Panc1 (cell line): Measurements from ENCODE around the gene RGP1.

Experiments used
- POLR2AphosphoS5 ChIP-seq: IDR thresholded peaks from 2 replicates; pipeline ENCODE4 v1.6.1; 2012; ENCODE audit warnings: mild to moderate bottlenecking, low read depth, low read length, moderate library complexity
- SIN3A ChIP-seq: IDR thresholded peaks from 2 replicates; pipeline ENCODE4 v1.6.1; 2012; ENCODE audit warnings: low read depth, mild to moderate bottlenecking, low read length, moderate library complexity, borderline replicate concordance; ENCODE audit not compliant: insufficient read depth
- TF ChIP-seq, protein P1 (sequence below): fragments of 450-650 bp; IDR thresholded peaks from 2 replicates; pipeline ENCODE4 v1.5.1; 2017; ENCODE audit warnings: mild to moderate bottlenecking
- TF ChIP-seq, protein P2 (sequence below), 2 experiments: IDR thresholded peaks; 2 replicates each; pipeline ENCODE4 v1.6.1; 2011 to 2012; ENCODE audit warnings: low read depth in 2 of 2, control low read depth in 1 of 2, low read length in 1 of 2, mild to moderate bottlenecking in 1 of 2, moderate library complexity in 1 of 2; ENCODE audit not compliant: insufficient read depth in 1 of 2

DNA sequence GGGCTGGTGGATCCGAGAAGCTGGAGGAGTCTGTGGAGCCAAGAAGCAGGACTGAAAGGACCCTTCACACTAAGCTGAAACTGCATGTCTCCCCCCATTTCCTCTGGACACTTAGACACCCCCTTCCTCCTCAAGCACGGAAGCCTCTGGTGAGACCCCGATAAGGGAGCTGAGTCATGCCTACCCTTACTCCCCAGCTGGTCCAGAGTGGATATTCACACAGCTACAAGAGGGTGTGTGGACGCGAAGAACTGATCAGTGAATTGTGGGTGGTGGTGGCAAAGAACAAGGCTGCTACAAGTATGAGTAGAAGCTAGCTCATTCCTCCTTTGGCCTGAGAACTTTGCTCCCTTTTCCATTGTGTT lies 21.4 kb upstream of the RGP1 start:
- TF ChIP-seq, protein P1, sequence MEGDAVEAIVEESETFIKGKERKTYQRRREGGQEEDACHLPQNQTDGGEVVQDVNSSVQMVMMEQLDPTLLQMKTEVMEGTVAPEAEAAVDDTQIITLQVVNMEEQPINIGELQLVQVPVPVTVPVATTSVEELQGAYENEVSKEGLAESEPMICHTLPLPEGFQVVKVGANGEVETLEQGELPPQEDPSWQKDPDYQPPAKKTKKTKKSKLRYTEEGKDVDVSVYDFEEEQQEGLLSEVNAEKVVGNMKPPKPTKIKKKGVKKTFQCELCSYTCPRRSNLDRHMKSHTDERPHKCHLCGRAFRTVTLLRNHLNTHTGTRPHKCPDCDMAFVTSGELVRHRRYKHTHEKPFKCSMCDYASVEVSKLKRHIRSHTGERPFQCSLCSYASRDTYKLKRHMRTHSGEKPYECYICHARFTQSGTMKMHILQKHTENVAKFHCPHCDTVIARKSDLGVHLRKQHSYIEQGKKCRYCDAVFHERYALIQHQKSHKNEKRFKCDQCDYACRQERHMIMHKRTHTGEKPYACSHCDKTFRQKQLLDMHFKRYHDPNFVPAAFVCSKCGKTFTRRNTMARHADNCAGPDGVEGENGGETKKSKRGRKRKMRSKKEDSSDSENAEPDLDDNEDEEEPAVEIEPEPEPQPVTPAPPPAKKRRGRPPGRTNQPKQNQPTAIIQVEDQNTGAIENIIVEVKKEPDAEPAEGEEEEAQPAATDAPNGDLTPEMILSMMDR, result no peak
- TF ChIP-seq POLR2AphosphoS5 (no peak), SIN3A (no peak)
- TF ChIP-seq, protein P2, sequence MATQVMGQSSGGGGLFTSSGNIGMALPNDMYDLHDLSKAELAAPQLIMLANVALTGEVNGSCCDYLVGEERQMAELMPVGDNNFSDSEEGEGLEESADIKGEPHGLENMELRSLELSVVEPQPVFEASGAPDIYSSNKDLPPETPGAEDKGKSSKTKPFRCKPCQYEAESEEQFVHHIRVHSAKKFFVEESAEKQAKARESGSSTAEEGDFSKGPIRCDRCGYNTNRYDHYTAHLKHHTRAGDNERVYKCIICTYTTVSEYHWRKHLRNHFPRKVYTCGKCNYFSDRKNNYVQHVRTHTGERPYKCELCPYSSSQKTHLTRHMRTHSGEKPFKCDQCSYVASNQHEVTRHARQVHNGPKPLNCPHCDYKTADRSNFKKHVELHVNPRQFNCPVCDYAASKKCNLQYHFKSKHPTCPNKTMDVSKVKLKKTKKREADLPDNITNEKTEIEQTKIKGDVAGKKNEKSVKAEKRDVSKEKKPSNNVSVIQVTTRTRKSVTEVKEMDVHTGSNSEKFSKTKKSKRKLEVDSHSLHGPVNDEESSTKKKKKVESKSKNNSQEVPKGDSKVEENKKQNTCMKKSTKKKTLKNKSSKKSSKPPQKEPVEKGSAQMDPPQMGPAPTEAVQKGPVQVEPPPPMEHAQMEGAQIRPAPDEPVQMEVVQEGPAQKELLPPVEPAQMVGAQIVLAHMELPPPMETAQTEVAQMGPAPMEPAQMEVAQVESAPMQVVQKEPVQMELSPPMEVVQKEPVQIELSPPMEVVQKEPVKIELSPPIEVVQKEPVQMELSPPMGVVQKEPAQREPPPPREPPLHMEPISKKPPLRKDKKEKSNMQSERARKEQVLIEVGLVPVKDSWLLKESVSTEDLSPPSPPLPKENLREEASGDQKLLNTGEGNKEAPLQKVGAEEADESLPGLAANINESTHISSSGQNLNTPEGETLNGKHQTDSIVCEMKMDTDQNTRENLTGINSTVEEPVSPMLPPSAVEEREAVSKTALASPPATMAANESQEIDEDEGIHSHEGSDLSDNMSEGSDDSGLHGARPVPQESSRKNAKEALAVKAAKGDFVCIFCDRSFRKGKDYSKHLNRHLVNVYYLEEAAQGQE (IDR thresholded peaks at IDR 0.05; ENCODE audit: insufficient read depth in 1 of 2, low read depth in 2 of 2, low read length in 1 of 2), result no peak
